ENCODE measurements around the gene NTRK2. TPM values are rescaled to one million over a fixed set of nuclear protein-coding genes. Genes with fewer than 3 reads are reported as not detected.
A peak's percentile ranks its signal among the peaks of the same experiment; 100 is the strongest.

The NTRK2 gene
- total RNA-seq, 1 experiment from 2014 or later = not detected

DNA sequence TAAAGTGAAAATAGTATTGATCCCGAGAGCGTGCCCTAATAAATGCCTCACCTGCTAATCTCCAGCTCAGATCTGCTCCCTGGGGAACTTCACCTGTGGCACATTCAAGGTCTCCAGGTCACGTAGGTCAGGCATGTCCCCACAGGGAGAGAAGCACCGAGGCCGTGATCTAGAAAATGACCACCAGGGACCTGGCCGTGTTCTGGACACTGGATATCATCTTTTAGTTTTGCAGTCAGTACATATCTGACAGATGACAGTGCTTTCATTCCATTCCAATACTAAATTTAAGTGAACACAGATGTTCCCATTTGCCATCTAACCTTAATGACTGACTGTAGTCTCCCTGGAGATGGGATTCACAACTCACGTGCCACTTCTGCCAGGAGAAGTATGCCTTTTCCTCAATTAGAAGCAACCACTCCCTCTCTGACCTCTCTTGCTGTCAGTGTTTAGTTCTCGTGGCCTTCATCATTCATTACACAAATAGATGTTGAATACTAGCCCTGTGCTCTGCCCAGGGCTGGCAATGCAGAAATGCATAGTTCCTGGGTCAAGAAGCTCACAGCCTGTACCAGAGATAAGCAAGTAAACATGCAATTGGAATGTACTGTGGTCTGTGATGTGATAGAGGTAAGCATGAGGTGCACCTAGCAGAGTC, 276.5 kb downstream of the NTRK2 start:
- H3K4me1 ChIP-seq (replicated peaks; ENCODE audit: insufficient read depth) = no peaks in the 10 kb centered on the region
- POLR2A ChIA-PET (ENCODE audit: unreplicated experiment) = no interaction called here
- no peaks in the 10 kb centered on the region for H3K36me3 ChIP-seq (ENCODE audit: low read depth)
- BruUV-seq (replicated peaks) = no TSS peak
- TF ChIP-seq, protein P1, sequence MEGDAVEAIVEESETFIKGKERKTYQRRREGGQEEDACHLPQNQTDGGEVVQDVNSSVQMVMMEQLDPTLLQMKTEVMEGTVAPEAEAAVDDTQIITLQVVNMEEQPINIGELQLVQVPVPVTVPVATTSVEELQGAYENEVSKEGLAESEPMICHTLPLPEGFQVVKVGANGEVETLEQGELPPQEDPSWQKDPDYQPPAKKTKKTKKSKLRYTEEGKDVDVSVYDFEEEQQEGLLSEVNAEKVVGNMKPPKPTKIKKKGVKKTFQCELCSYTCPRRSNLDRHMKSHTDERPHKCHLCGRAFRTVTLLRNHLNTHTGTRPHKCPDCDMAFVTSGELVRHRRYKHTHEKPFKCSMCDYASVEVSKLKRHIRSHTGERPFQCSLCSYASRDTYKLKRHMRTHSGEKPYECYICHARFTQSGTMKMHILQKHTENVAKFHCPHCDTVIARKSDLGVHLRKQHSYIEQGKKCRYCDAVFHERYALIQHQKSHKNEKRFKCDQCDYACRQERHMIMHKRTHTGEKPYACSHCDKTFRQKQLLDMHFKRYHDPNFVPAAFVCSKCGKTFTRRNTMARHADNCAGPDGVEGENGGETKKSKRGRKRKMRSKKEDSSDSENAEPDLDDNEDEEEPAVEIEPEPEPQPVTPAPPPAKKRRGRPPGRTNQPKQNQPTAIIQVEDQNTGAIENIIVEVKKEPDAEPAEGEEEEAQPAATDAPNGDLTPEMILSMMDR (conservative IDR thresholded peaks at IDR 0.05) = no peak
- no peak for TF ChIP-seq EZH2 (IDR thresholded peaks at IDR 0.05; ENCODE audit: low read depth)
- H3K4me3 ChIP-seq = no peak overlapping the region
- H4K20me1 ChIP-seq (ENCODE audit: insufficient read depth) = no peaks in the 10 kb centered on the region
- intact Hi-C loops (cut with micrococcal nuclease; ENCODE audit: unreplicated experiment) = loop anchor here (2.0 kb wide), 1 partner anchor 45 kb away; no protein-coding TSS in a partner anchor
- no peak overlapping the region for H3K4me2 ChIP-seq
- H3K27me3 ChIP-seq (ENCODE audit: insufficient read depth, low read depth) = no peaks in the 10 kb centered on the region
- H3F3A ChIP-seq (ENCODE audit: insufficient read depth, low read depth) = no peaks in the 10 kb centered on the region
- no peak overlapping the region for H2AFZ ChIP-seq
- H3K9me2 ChIP-seq (ENCODE audit: insufficient read depth) = no peaks in the 10 kb centered on the region
- no peaks in the 10 kb centered on the region for H3K9me3 ChIP-seq (ENCODE audit: insufficient read depth, low read depth)
- DNase-seq = no peak
- no peaks in the 10 kb centered on the region for H3K79me2 ChIP-seq (ENCODE audit: low read depth)
- CTCF ChIA-PET = no interaction called here
- no peak overlapping the region for H3K27ac ChIP-seq

- Histone ChIP-seq H3K36me3 (ENCODE audit: low read depth) (no peaks in the 10 kb centered on the region), H3K9me3 (ENCODE audit: insufficient read depth, low read depth) (no peaks in the 10 kb centered on the region), H3K79me2 (ENCODE audit: low read depth) (no peaks in the 10 kb centered on the region), H3K4me1 (replicated peaks; ENCODE audit: insufficient read depth) (no peaks in the 10 kb centered on the region), H3K27ac (no peak overlapping the region), H4K20me1 (ENCODE audit: insufficient read depth) (no peaks in the 10 kb centered on the region), H3K9me2 (ENCODE audit: insufficient read depth) (no peaks in the 10 kb centered on the region), H3K4me2 (no peak overlapping the region), H2AFZ (no peak overlapping the region), H3K4me3 (no peak overlapping the region), H3F3A (ENCODE audit: insufficient read depth, low read depth) (no peaks in the 10 kb centered on the region), H3K27me3 (ENCODE audit: insufficient read depth, low read depth) (peaks cover 5% of the 10 kb centered on the region; the same call in 1 of the 2 replicates)
- DNase-seq = peak in 1 of 2 experiments; percentile 36
- ChIA-PET POLR2A (ENCODE audit: unreplicated experiment) (no interaction called here), CTCF (no interaction called here)
- intact Hi-C loops (cut with micrococcal nuclease; ENCODE audit: unreplicated experiment) = no loop called here
- no TSS peak for BruUV-seq (replicated peaks)
- TF ChIP-seq EZH2 (IDR thresholded peaks at IDR 0.05; ENCODE audit: low read depth) = no peak
- TF ChIP-seq, protein P1 (conservative IDR thresholded peaks at IDR 0.05) = no peak
Observed at GRCh38 chr9:84947412-84947972, 278.0 kb downstream of the NTRK2 start.

DNA sequence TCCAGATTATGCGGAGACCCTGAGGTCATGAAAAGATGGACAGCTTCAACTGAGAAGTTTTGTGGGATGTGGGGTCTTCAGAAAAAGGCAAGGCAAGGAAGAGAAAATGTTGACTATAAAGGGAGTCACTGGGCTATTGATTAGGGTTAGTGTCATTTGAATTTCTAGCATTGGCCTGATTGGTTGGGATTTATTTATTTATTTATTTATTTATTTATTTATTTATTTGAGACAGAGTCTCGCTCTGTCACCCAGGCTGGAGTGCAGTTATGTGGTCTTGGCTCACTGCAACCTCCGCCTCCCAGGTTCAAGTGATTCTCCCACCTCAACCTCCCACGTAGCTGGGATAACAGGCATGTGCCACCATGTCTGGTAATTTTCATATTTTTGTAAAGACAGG, 279.7 kb downstream of the NTRK2 start:
- no TSS peak for BruUV-seq (replicated peaks)
- Histone ChIP-seq H3K27ac (no peak overlapping the region), H4K20me1 (ENCODE audit: insufficient read depth) (no peaks in the 10 kb centered on the region), H3K4me2 (no peak overlapping the region), H3K79me2 (ENCODE audit: low read depth) (no peaks in the 10 kb centered on the region), H2AFZ (no peak overlapping the region), H3K9me3 (ENCODE audit: insufficient read depth, low read depth) (no peaks in the 10 kb centered on the region), H3K27me3 (ENCODE audit: insufficient read depth, low read depth) (peaks cover 5% of the 10 kb centered on the region; the same call in 1 of the 2 replicates), H3K36me3 (ENCODE audit: low read depth) (no peaks in the 10 kb centered on the region), H3K4me1 (replicated peaks; ENCODE audit: insufficient read depth) (no peaks in the 10 kb centered on the region), H3K9me2 (ENCODE audit: insufficient read depth) (no peaks in the 10 kb centered on the region), H3F3A (ENCODE audit: insufficient read depth, low read depth) (no peaks in the 10 kb centered on the region), H3K4me3 (no peak overlapping the region)
- ChIA-PET POLR2A (ENCODE audit: unreplicated experiment) (no interaction called here), CTCF (no interaction called here)
- TF ChIP-seq, protein P1 (conservative IDR thresholded peaks at IDR 0.05) = no peak
- TF ChIP-seq EZH2 (IDR thresholded peaks at IDR 0.05; ENCODE audit: low read depth) = no peak
- DNase-seq = no peak
- intact Hi-C loops (cut with micrococcal nuclease; ENCODE audit: unreplicated experiment) = no loop called here
